SKM-1 (cell line): ENCODE measurements around the gene PLD6.

Experiments
- DNase-seq: peaks from one replicate; lab custom pipeline; 2025; ENCODE audit not compliant: unreplicated experiment; lab: John Stamatoyannopoulos, UW

The PLD6 gene

GRCh38 chr17:17156511-17156910 lies 49.6 kb downstream of the PLD6 start:
- no peak for DNase-seq

GRCh38 chr17:17156107-17156506 lies 50.0 kb downstream of the PLD6 start:
- DNase-seq: no peak

GRCh38 chr17:17155568-17155967 lies 50.6 kb downstream of the PLD6 start:
- no peak for DNase-seq

GRCh38 chr17:17154981-17155380 lies 51.2 kb downstream of the PLD6 start:
- no peak for DNase-seq

DNA sequence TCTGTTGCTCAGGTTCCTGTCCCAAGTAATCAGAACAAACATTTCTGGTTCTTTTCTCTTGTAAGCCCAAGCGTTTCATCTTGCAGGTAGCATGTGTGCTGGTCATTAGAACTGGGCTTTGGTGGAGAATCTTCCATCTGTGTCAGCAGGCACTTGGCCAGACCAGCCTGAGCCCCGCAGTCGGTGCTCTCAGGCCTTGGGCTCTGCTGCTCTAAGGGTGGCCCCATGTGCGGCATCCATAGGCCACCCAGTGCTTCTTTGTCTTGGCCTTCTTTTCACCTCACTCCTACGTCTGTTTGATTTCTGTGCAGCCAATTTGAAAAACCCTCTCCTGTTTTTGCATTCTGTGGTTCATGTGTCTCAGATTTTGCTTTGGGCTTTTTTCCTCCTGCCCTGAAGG lies 51.6 kb downstream of the PLD6 start:
- DNase-seq: no peak

- no peak for DNase-seq
These were observed 52.4 kb downstream of the PLD6 start for GRCh38 chr17:17153709-17154108.

GRCh38 chr17:17153071-17153470 lies 53.1 kb downstream of the PLD6 start:
- DNase-seq: no peak

DNA sequence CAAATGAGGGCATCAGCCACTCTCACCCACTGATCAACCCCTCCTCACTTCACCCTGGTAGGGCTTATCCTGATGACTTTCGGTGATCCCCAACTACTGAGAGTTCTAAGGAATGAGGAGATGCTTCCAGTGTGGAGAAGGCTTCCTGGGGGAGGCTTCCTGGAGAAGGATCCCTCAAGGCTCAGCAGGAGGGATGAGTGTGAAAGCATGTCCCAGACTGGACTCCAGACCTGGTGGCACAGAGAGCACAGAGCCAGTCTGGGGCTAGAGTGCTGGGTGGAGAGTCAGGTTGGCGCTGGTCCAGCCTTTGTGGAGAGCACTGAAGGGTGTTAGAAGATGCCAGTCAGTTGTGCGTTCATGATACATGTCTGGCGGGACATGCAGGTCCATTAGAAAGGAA lies 53.7 kb downstream of the PLD6 start:
- no peak for DNase-seq

- DNase-seq: no peak
These were observed 54.2 kb downstream of the PLD6 start for GRCh38 chr17:17151962-17152361.

DNA sequence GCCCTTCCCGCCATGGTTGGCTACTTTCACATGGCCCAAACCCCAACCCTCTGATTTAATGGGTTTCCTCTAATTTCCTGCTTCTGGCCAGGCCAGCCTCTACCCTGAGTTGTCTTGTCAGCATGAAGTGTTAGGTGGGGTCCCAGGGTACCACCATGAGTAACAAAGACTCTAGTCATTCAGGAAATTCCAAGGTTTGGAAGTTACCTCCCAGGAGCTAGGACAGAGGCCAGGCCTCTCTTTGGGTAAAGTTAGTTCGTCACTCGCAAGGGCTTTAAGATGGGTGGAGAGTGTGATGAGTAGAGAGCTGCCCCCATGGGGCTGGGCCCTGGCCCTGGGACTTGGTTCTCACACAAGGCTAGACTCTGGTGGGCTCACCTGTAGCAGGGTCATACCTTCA lies 54.6 kb downstream of the PLD6 start:
- DNase-seq: no peak

DNA sequence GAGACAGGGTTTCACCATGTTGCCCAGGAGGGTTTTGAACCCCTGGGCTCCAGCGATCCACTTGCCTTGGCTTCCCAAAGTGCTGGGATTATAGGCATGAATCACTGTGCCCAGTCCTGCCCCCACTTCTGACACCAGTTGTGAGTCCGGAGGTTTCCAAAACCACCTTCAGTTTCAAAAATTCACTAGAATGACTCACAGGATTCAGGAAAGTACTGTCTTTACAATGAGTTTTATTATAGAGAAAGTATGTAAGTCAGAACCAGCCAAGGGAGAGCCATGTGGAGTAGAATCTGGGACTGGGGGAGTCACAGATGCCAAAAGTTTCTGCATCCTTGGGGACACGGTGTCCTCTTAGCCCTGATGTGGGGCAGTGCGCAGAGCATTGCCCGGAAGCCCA lies 55.1 kb downstream of the PLD6 start:
- DNase-seq: no peak
